ENCODE measurements around the gene WT1. TPM values are rescaled to one million over a fixed set of nuclear protein-coding genes. Genes with fewer than 3 reads are reported as not detected.

The WT1 gene
- total RNA-seq, 1 experiment from 2014 or later: 0.10 TPM

Other genes with a start within 250 kb of the WT1 start
- gene EIF3M, start 148.3 kb upstream of the WT1 start, total RNA-seq (2014; rRNA removed; shearing (Covaris generic); ENCODE audit: low replicate concordance): 416 and 548 TPM in 2 replicates